IMR-90 (cell line): ENCODE data around the gene ATP12A.

Source experiments
- CHD1 ChIP-seq: IDR thresholded peaks from 2 replicates; pipeline ENCODE4 v1.6.1; 2012; ENCODE audit warnings: low read depth, low read length, improper control_type of control experiment
- CTCF ChIP-seq: conservative IDR thresholded peaks from 2 replicates; pipeline ENCODE4 v1.5.1; 2012; ENCODE audit warnings: mild to moderate bottlenecking, low read depth, low read length, improper control_type of control experiment
- ELK1 ChIP-seq: fragments of 150-350 bp; IDR thresholded peaks from 2 replicates; pipeline ENCODE4 v1.6.1; 2016; ENCODE audit warnings: low read depth, mild to moderate bottlenecking, low read length, moderate library complexity, borderline replicate concordance
- MAFK ChIP-seq: IDR thresholded peaks from 2 replicates; pipeline ENCODE4 v1.6.1; 2012; ENCODE audit warnings: low read depth, low read length, improper control_type of control experiment
- MXI1 ChIP-seq: IDR thresholded peaks from 2 replicates; pipeline ENCODE4 v1.6.1; 2012; ENCODE audit warnings: low read depth, mild to moderate bottlenecking, low read length, moderate library complexity, borderline replicate concordance
- NFE2L2 ChIP-seq: fragments of 150-350 bp; IDR thresholded peaks from 2 replicates; pipeline ENCODE4 v1.6.1; 2016; ENCODE audit warnings: low read depth, mild to moderate bottlenecking, low read length
- POLR2A ChIP-seq: IDR thresholded peaks from 2 replicates; pipeline ENCODE4 v1.6.1; 2012; ENCODE audit warnings: mild to moderate bottlenecking, low read depth, low read length
- USF2 ChIP-seq: fragments of 150-350 bp; IDR thresholded peaks from 2 replicates; pipeline ENCODE4 v1.6.1; 2017; ENCODE audit warnings: mild to moderate bottlenecking, antibody characterized with exemption, low read length, low read depth

DNA sequence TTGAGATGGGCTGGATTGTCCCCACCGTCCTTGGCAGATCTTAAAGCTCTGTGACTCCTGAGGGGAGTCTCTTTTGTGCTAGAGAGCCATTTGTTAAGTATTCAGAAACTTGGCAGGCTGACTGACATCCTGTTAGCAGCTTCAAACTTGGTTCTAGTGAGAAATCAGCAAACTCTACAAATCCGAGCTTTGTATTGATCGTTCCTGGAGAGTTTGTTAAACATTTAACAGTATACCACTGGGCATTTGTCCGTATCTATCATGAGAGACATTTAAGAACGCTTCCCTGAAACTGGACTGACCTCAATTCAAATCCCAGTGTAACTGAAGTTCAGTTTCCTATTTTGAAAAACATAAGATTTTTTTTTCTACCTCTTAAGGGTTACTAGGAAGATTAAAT, 3.1 kb downstream of the ATP12A start:
- TF ChIP-seq CTCF (no peak), ELK1 (no peak), USF2 (no peak), POLR2A (no peak), NFE2L2 (no peak), CHD1 (no peak), MAFK (no peak), MXI1 (no peak)
